ENCODE data around the gene SCP2.

The SCP2 gene

DNA sequence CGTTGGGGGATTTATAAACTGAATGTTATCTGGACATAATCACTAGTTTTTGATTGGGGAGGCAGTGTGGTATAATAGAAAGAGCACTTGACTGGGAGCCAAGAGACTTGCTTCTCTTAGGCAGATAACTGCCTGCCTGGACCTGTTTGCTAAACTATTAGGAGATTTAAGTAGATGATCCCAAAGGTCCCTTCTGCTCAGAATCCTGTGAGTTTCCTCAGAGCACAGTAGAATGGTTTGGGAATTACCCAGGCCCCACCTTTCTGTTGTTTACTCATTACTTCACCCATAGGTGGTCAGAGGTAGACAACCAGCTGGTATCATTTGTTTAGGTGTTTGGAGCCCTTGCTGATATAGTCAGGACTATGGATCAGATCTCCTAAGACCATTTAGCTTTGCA lies 124.6 kb downstream of the SCP2 start:
- H3K27ac ChIP-seq = no peak overlapping the region
- no peak for TF ChIP-seq ZFX (IDR thresholded peaks at IDR 0.05; ENCODE audit: borderline replicate concordance)
- TF ChIP-seq, protein P1, sequence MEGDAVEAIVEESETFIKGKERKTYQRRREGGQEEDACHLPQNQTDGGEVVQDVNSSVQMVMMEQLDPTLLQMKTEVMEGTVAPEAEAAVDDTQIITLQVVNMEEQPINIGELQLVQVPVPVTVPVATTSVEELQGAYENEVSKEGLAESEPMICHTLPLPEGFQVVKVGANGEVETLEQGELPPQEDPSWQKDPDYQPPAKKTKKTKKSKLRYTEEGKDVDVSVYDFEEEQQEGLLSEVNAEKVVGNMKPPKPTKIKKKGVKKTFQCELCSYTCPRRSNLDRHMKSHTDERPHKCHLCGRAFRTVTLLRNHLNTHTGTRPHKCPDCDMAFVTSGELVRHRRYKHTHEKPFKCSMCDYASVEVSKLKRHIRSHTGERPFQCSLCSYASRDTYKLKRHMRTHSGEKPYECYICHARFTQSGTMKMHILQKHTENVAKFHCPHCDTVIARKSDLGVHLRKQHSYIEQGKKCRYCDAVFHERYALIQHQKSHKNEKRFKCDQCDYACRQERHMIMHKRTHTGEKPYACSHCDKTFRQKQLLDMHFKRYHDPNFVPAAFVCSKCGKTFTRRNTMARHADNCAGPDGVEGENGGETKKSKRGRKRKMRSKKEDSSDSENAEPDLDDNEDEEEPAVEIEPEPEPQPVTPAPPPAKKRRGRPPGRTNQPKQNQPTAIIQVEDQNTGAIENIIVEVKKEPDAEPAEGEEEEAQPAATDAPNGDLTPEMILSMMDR (IDR thresholded peaks at IDR 0.05) = no peak

DNA sequence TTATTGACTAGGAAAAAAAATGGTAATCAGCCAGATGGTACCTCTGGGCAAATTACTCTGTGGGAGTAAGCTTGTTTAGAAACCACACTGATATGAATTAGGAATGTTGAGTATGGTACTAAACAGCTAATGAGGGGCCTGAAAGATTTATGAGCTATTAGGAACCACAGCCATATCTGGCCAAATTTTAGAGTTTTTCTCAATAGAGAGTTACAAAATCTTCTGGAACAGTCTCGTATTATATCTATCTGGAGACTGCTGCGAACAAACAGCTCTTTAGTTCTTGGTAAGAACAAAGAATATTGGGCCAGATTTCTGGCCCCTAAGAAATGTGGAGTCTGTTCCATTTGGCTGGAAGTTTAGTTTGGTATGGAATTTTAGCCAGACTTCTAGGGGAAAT lies 130.1 kb downstream of the SCP2 start:
- H3K27ac ChIP-seq = no peak overlapping the region
- TF ChIP-seq, protein P1 (IDR thresholded peaks at IDR 0.05) = no peak
- TF ChIP-seq ZFX (IDR thresholded peaks at IDR 0.05; ENCODE audit: borderline replicate concordance) = no peak

DNA sequence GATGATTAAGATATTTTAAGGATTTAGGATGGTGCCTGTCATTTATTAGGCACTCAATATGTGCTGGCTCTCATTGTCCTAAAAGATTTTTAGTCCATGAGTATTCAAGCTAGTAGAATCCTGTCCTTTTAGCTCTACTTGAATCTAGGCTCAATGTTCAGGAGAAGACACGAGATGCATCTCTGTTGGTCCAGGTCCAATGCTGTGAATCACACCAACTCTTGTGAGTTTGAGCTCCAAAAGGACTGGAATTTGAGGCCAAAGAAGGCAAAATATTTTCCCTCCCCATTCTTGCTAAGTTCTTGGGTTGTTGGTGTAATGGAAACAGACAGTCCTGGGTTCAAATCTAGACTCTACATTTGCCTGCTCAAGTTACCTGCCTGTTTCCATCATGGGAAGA lies 133.5 kb downstream of the SCP2 start:
- no peak overlapping the region for H3K27ac ChIP-seq
- no peak for TF ChIP-seq ZFX (IDR thresholded peaks at IDR 0.05; ENCODE audit: borderline replicate concordance)
- TF ChIP-seq, protein P1 (IDR thresholded peaks at IDR 0.05) = no peak

DNA sequence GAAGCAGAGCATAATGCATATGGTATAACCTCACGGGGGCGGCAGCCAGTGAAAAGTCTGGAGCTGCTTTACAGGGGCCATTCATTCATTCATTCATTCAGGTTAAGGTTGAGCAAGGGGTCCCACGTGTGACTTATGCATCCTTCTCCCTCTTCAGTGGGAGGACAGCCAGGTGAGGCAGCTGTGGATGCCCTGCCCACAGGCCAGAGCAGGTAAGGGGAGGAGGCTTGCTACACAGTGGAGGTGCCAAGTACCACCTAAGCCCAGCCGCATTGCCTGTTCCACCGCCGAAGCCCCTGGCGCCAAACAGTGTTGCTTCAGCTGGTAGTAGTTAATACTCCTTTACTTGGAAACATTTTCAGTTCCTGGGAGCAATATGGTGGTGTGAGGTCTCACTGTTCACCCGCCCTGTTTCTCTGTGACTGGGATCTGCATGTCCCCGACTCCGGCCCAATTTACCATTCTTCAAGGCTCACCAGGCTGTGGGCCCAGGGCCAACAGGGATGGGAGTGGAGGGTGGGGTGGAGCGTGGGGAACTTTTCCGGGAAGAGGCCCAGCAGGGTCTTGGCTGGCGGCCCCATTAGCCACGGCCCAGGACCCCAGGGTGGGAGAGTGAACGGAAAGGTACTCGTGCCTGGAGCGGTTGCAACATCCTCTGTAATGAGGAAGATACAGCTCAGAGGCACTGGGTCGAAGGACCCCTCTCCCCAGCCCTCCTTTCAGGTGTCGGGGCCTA lies 134.2 kb downstream of the SCP2 start:
- TF ChIP-seq, protein P1 (IDR thresholded peaks at IDR 0.05) = no peak
- TF ChIP-seq ZFX (IDR thresholded peaks at IDR 0.05; ENCODE audit: borderline replicate concordance) = no peak
- H3K27ac ChIP-seq = no peak overlapping the region

DNA sequence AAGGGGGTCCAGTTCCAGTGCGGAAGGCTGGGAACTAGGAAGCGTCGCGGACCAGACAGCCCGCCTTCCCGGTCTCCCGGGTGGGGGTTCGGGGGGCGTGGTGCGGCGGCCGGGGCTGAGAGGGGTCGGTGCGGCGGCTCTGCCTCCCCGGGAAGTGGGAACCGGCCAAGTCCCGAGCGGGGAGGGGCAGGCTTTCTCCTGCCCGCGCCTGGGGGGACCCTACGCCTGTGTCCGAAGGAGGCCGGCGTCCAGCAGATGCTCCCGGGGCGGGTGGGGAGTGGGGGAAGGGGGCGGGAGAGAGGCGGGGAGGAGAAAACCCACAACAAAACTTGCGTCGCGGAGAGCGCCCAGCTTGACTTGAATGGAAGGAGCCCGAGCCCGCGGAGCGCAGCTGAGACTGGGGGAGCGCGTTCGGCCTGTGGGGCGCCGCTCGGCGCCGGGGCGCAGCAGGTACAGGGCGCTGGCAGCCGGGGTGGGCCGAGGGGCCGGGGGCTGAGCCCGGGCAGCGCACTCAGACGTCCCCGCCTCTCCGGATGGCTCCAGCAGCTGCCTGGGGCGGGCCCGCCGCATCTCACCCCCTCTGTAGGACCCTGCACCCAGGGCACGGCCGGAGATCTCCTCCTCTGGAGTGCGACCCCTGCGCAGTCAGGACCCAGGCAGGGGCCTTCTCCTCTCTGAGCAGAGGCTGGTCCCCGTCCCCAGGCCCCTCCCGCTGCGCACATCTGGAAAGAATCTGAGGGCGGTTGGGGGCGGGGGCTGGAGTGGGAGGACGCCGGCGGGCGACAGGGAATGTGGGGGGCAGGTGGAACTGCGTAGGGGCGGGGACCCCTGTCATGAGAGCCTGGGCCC lies 135.0 kb downstream of the SCP2 start, which contains the start of gene PODN:
PODN (plus strand) TSS at position 355 of the 849 bp plus-strand sequence. CDS start 7,643 bp downstream, outside the sequence.
- no peak within 1 kb of the TSS for H3K27ac ChIP-seq
- TF ChIP-seq, protein P1 (IDR thresholded peaks at IDR 0.05) = no peak
- no peak for TF ChIP-seq ZFX (IDR thresholded peaks at IDR 0.05; ENCODE audit: borderline replicate concordance)

DNA sequence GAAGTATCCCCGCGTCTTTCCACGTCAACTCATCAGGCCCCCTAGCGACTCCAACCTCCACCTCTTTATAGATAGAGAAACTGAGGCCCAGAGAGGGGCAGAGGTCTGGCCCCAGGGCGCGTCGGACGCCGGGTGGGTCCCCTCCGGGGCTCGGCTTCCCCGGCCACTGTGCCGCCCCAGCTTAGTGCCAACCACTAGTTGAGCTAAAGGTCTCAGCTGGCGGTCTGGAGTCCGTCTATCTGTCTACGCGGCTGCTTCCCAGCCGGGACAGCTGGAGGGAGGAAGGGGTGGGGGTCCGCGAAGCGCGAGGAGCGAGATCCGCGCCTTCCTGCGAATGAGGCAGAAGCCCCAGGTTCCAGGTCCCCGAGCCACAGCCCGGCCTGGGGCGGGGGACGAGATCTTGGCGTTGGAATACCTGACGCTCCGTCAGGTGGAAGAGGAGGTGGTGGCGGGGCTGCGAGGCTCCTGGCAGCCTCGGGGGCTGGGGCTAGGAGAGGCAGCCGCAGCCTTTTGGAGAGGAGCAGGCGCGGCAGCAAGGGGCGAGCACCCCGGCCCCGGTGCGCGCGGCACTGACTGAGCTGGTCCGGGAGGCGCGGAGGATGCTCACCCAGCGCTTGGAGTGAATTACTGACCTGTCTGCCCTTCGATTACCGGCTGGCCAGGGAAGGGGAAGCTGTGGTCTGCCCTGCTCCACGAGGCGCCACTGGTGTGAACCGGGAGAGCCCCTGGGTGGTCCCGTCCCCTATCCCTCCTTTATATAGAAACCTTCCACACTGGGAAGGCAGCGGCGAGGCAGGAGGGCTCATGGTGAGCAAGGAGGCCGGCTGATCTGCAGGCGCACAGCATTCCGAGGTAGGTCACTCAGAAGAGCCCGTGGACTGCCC lies 135.9 kb downstream of the SCP2 start:
- no peak overlapping the region for H3K27ac ChIP-seq
- TF ChIP-seq ZFX (IDR thresholded peaks at IDR 0.05; ENCODE audit: borderline replicate concordance) = no peak
- TF ChIP-seq, protein P1 (IDR thresholded peaks at IDR 0.05) = peak; percentile 10; the same call in 1 of the 2 replicates

Measured in 22Rv1 (cell line).